Mucosa of descending colon (tissue), 3 donors: ENCODE results near the gene WASL. TPM values are rescaled to one million over a fixed set of nuclear protein-coding genes. Genes with fewer than 3 reads are reported as not detected.

Experiments used
- ATAC-seq: fragments of 200-7000 bp; cut with Tn5 transposase; one replicate; pipeline ENCODE4 v1.9.1; 2020; ENCODE audit warnings: mild to moderate bottlenecking, moderate library complexity
- DNase-seq, 3 donors: peaks; one replicate each; pipeline ENCODE4 v3.0.0-alpha.2; 2020
- H3K36me3 ChIP-seq: fragments of 200-600 bp; one replicate; pipeline ENCODE4 v1.8.0; 2021; ENCODE audit warnings: low read depth, mild to moderate bottlenecking
- H3K4me1 ChIP-seq: fragments of 200-600 bp; one replicate; pipeline ENCODE4 v1.8.0; 2021; ENCODE audit warnings: low read depth, mild to moderate bottlenecking
- H3K4me3 ChIP-seq: fragments of 200-600 bp; one replicate; pipeline ENCODE4 v1.8.0; 2021; ENCODE audit warnings: mild to moderate bottlenecking
- H3K9me3 ChIP-seq: fragments of 200-600 bp; one replicate; pipeline ENCODE4 v1.8.0; 2021; ENCODE audit warnings: mild to moderate bottlenecking
- CTCF ChIP-seq: fragments of 200-600 bp; IDR thresholded peaks from one replicate; pipeline ENCODE4 v1.8.0; 2022; ENCODE audit warnings: antibody characterized with exemption, mild to moderate bottlenecking
- intact Hi-C, 2 donors: fragments of 100-400 bp; cut with DNase I in 1 of 2; cut with micrococcal nuclease in 1 of 2; formaldehyde crosslinking; loops; one replicate each; pipeline versions ENCODE4 v1.11.0 to v1.11.1; 2022; cut with DNase I, micrococcal nuclease
- total RNA-seq, 3 donors: library from RNA; stranded (reverse); fragmentation: NEBNext Ultra II Directional in 2 of 3; extraction: Animal tissue kit (Norgen Biotek cat#: 25700) in 2 of 3; gene quantifications; one replicate each; pipeline versions ENCODE4 v1.2.1 to v1.2.4, GENCODE V29; 2021 to 2023
- donor health status: DM: no; HTN: no; CAD: no; lungs with moderate emphysema.
- donor health status: DM: no; HTN: no; CAD: no.
- donor health status: DM: no; HTN: yes; CAD: no.

WASL gene
- total RNA-seq, 3 donors from 2014 or later = 72.4 to 117 (median 90.1) TPM

GRCh38 chr7:123752534-123752933 lies 3.7 kb upstream of the WASL start:
- no peaks in the 10 kb centered on the region for H3K9me3 ChIP-seq
- DNase-seq (no peak), ATAC-seq (no peak)
- no peak for TF ChIP-seq CTCF
- H3K36me3 ChIP-seq = no peaks in the 10 kb centered on the region
- H3K4me3 ChIP-seq = no peak overlapping the region
- peaks cover 16% of the 10 kb centered on the region for H3K4me1 ChIP-seq
- intact Hi-C loops = no loop called here

- Histone ChIP-seq H3K36me3 (no peaks in the 10 kb centered on the region), H3K4me1 (peaks cover 16% of the 10 kb centered on the region), H3K4me3 (no peak overlapping the region), H3K9me3 (no peaks in the 10 kb centered on the region)
- no peak for ATAC-seq
- no peak for TF ChIP-seq CTCF
- no peak for DNase-seq
- intact Hi-C loops = no loop called here
These were observed 3.0 kb upstream of the WASL start for GRCh38 chr7:123751821-123752220.

GRCh38 chr7:123750389-123751230 lies 1.8 kb upstream of the WASL start:
- H3K36me3 ChIP-seq = no peaks in the 10 kb centered on the region
- no peak overlapping the region for H3K4me3 ChIP-seq
- TF ChIP-seq CTCF = no peak
- ATAC-seq = peak; percentile 25
- intact Hi-C loops = no loop called here
- H3K4me1 ChIP-seq = peaks cover 23% of the 10 kb centered on the region
- no peaks in the 10 kb centered on the region for H3K9me3 ChIP-seq
- DNase-seq = no peak

- DNase-seq (no peak), ATAC-seq (peak; percentile 33)
- peaks cover 32% of the 10 kb centered on the region for H3K4me1 ChIP-seq
- TF ChIP-seq CTCF = peak; percentile 5
- peak overlapping the region; percentile 93 for H3K4me3 ChIP-seq
- no peaks in the 10 kb centered on the region for H3K36me3 ChIP-seq
- H3K9me3 ChIP-seq = no peaks in the 10 kb centered on the region
- intact Hi-C loops = no loop called here
These were observed 694 bp upstream of the WASL start for GRCh38 chr7:123749537-123749857.

GRCh38 chr7:123748171-123748733 lies 551 bp downstream of the WASL start:
- Histone ChIP-seq H3K9me3 (no peaks in the 10 kb centered on the region), H3K36me3 (no peaks in the 10 kb centered on the region), H3K4me3 (peak overlapping the region; percentile 93), H3K4me1 (peaks cover 44% of the 10 kb centered on the region)
- no peak for TF ChIP-seq CTCF
- DNase-seq (peak; percentile 64 to 77 (median 73)), ATAC-seq (peak; percentile 66)
- intact Hi-C loops = no loop called here
